ENCODE results near the gene IL36G. TPM values are rescaled to one million over a fixed set of nuclear protein-coding genes. Genes with fewer than 3 reads are reported as not detected.
"Not testable (repeated sequence)": the region's sequence is repeated elsewhere in the genome, so short reads cannot be mapped to it uniquely, and the experiment has no call there.

IL36G gene
- not detected in 2 replicates for total RNA-seq
- long read RNA-seq, result 0 reads

DNA sequence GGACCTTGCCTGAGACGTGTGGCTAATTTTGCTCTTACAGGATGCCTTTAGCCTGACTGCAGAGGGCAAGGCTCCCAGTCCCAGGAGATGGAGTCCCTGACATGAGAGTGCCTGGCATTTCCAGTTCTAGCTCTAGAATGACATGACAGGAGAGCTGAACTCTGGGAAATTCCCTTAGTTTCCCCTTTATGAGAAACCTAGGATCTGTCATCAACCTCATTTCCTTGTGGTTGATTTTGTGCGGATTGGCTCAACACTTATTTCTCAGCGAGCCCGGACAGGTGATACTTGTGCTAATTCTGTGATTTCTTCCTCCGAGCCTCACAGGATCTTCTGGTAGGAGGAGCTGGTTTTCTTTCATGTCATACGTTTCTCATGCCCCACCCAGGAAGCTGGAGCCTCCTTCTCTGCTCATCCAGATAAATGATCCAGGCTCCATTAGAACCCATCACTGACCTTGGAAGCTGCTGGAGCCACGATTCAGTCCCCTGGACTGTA is at the start of gene IL36G:
Gene IL36G, plus strand, starts transcription at position 448 of the 498 bp plus-strand sequence. CDS start 633 bp downstream, outside the sequence.
- no peaks in the 10 kb centered on the region for H3K9me3 Mint-ChIP-seq (ENCODE audit: unreplicated experiment)
- H3K4me1 Mint-ChIP-seq (ENCODE audit: unreplicated experiment), result no peaks in the 10 kb centered on the region
- no peaks in the 10 kb centered on the region for H3K36me3 Mint-ChIP-seq (ENCODE audit: unreplicated experiment)
- TF ChIP-seq, protein P1, sequence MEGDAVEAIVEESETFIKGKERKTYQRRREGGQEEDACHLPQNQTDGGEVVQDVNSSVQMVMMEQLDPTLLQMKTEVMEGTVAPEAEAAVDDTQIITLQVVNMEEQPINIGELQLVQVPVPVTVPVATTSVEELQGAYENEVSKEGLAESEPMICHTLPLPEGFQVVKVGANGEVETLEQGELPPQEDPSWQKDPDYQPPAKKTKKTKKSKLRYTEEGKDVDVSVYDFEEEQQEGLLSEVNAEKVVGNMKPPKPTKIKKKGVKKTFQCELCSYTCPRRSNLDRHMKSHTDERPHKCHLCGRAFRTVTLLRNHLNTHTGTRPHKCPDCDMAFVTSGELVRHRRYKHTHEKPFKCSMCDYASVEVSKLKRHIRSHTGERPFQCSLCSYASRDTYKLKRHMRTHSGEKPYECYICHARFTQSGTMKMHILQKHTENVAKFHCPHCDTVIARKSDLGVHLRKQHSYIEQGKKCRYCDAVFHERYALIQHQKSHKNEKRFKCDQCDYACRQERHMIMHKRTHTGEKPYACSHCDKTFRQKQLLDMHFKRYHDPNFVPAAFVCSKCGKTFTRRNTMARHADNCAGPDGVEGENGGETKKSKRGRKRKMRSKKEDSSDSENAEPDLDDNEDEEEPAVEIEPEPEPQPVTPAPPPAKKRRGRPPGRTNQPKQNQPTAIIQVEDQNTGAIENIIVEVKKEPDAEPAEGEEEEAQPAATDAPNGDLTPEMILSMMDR (IDR thresholded peaks at IDR 0.05), result no peak
- no peak within 1 kb of the TSS for H3K4me3 Mint-ChIP-seq (ENCODE audit: unreplicated experiment)
- DNase-seq (ENCODE audit: extremely low spot score, unreplicated experiment), result no peak
- H3K27me3 Mint-ChIP-seq (ENCODE audit: unreplicated experiment), result peaks cover 33% of the 10 kb centered on the region
- no peak within 1 kb of the TSS for H3K27ac Mint-ChIP-seq (ENCODE audit: unreplicated experiment)

DNA sequence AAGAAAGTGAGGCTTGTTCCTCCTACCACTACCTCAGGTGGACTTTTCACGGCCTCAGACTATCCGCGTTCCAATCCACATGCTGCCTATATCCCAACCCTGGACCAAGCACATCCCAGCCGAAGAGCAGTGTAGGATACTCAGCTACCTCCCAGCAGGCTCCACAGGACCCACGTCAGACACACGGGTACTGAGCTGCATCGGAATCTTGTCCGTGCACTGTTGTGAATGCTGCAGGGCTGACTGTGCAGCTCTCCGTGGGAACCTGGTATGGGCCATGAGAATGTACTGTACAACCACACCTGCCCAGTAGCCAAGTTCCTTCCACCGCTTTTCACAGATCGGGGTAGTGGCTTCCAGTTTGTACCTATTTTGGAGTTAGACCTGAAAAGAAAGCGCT is 44.5 kb upstream of the IL36G start:
- Mint-ChIP-seq H3K27ac (ENCODE audit: unreplicated experiment) (no peak overlapping the region), H3K36me3 (ENCODE audit: unreplicated experiment) (no peaks in the 10 kb centered on the region), H3K9me3 (ENCODE audit: unreplicated experiment) (no peaks in the 10 kb centered on the region), H3K4me1 (ENCODE audit: unreplicated experiment) (peaks cover 2% of the 10 kb centered on the region), H3K4me3 (ENCODE audit: unreplicated experiment) (no peak overlapping the region), H3K27me3 (ENCODE audit: unreplicated experiment) (peaks cover 14% of the 10 kb centered on the region)
- DNase-seq (ENCODE audit: extremely low spot score, unreplicated experiment), result no peak
- TF ChIP-seq, protein P1 (IDR thresholded peaks at IDR 0.05), result no peak

DNA sequence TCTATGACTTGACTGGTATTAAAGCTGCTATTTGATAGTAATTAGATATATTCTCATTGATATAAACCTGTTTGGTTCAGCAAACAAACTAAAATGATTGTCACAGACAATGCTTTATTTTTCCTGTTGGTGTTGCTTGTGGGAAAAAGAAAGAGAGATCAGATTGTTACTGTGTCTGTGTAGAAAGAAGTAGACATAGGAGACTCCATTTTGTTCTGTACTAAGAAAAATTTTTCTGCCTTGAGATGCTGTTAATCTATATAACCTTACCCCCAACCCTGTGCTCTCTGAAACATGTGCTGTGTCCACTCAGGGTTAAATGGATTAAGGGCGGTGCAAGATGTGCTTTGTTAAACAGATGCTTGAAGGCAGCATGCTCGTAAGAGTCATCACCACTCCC is 43.7 kb upstream of the IL36G start:
- H3K4me3 Mint-ChIP-seq (ENCODE audit: unreplicated experiment); H3K36me3 Mint-ChIP-seq (ENCODE audit: unreplicated experiment); H3K9me3 Mint-ChIP-seq (ENCODE audit: unreplicated experiment); H3K27ac Mint-ChIP-seq (ENCODE audit: unreplicated experiment); DNase-seq (ENCODE audit: extremely low spot score, unreplicated experiment); H3K4me1 Mint-ChIP-seq (ENCODE audit: unreplicated experiment): not testable (repeated sequence)
- H3K27me3 Mint-ChIP-seq (ENCODE audit: unreplicated experiment), result peaks cover 11% of the 10 kb centered on the region

DNA sequence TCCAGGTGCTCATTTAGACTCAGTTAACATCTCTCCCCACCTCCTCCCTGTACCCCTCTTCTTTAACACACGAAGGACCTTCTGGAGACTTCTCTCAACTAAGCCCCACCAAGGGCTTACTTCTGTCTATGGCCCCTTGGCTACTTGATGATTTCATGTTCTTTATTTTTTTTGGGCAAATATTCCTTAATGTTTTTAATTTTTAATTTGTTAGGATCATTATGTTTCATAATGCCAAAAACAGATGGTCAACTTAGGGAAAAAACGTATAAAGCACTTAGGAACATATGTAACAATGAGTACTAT is 40.9 kb upstream of the IL36G start:
- H3K36me3 Mint-ChIP-seq (ENCODE audit: unreplicated experiment), result no peaks in the 10 kb centered on the region
- no peak overlapping the region for H3K4me3 Mint-ChIP-seq (ENCODE audit: unreplicated experiment)
- peaks cover 17% of the 10 kb centered on the region for H3K27me3 Mint-ChIP-seq (ENCODE audit: unreplicated experiment)
- H3K9me3 Mint-ChIP-seq (ENCODE audit: unreplicated experiment), result no peaks in the 10 kb centered on the region
- H3K4me1 Mint-ChIP-seq (ENCODE audit: unreplicated experiment), result peaks cover 2% of the 10 kb centered on the region
- H3K27ac Mint-ChIP-seq (ENCODE audit: unreplicated experiment), result no peak overlapping the region
- no peak for DNase-seq (ENCODE audit: extremely low spot score, unreplicated experiment)
- TF ChIP-seq, protein P1 (IDR thresholded peaks at IDR 0.05), result no peak

DNA sequence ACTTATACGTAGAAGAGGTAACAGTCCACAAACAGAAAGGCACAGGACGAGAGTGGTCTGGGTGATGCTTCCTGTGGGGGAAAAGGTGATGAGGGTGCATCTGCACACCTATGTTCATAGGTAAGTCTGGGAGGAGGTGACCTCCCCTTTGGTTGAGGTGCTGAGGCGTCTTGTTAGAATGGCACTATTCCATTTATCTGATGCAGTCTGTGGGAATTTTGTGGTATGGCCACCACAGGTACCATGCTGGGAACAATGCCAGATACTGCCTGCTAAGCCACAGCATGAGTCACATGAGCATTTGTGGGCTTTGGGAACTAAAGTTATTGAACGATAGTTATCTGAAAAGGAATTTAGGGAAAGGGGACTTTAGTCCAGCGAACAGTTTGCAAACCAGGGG is 38.9 kb upstream of the IL36G start:
- no peaks in the 10 kb centered on the region for H3K36me3 Mint-ChIP-seq (ENCODE audit: unreplicated experiment)
- no peak overlapping the region for H3K4me3 Mint-ChIP-seq (ENCODE audit: unreplicated experiment)
- peaks cover 21% of the 10 kb centered on the region for H3K27me3 Mint-ChIP-seq (ENCODE audit: unreplicated experiment)
- no peaks in the 10 kb centered on the region for H3K9me3 Mint-ChIP-seq (ENCODE audit: unreplicated experiment)
- H3K27ac Mint-ChIP-seq (ENCODE audit: unreplicated experiment), result no peak overlapping the region
- peaks cover 2% of the 10 kb centered on the region for H3K4me1 Mint-ChIP-seq (ENCODE audit: unreplicated experiment)
- TF ChIP-seq, protein P1 (IDR thresholded peaks at IDR 0.05), result no peak
- no peak for DNase-seq (ENCODE audit: extremely low spot score, unreplicated experiment)

DNA sequence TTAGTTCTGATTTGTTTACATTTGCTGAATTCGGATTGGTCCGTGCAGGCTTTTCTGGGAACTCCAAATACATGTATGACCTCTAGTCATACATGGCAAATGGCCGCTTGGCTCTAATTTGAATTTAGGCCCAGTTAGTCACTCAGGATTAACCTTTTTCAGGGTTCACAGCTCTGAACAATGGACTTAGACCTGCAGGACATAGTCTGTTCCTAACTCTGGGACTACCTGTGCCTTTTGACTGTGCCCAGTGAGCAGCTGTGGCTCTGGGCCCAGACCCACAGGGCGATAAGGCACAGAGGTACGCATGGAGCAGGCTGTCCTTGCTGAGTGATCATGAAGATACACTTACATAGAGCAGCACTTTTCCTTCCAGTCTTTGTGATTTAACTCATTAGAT is 38.4 kb upstream of the IL36G start:
- Mint-ChIP-seq H3K4me1 (ENCODE audit: unreplicated experiment) (peaks cover 2% of the 10 kb centered on the region), H3K27me3 (ENCODE audit: unreplicated experiment) (peaks cover 21% of the 10 kb centered on the region), H3K9me3 (ENCODE audit: unreplicated experiment) (no peaks in the 10 kb centered on the region), H3K27ac (ENCODE audit: unreplicated experiment) (no peak overlapping the region), H3K4me3 (ENCODE audit: unreplicated experiment) (no peak overlapping the region), H3K36me3 (ENCODE audit: unreplicated experiment) (no peaks in the 10 kb centered on the region)
- TF ChIP-seq, protein P1 (IDR thresholded peaks at IDR 0.05), result no peak
- no peak for DNase-seq (ENCODE audit: extremely low spot score, unreplicated experiment)

Data from osteocyte (in vitro differentiated cells).